Hematopoietic multipotent progenitor cell treated with erythropoietin and hydrocortisone succinate and interleukin-3 and kit ligand, for 8 days (in vitro differentiated cells): ENCODE measurements around the gene AFG1L.
A peak's percentile ranks its signal among the peaks of the same experiment; 100 is the strongest.
"Not testable (repeated sequence)": the region's sequence is repeated elsewhere in the genome, so short reads cannot be mapped to it uniquely, and the experiment has no call there.

ENCODE experiments used
- DNase-seq: peaks from one replicate; pipeline ENCODE4 v3.0.0-alpha.2; 2015

The AFG1L gene

DNA sequence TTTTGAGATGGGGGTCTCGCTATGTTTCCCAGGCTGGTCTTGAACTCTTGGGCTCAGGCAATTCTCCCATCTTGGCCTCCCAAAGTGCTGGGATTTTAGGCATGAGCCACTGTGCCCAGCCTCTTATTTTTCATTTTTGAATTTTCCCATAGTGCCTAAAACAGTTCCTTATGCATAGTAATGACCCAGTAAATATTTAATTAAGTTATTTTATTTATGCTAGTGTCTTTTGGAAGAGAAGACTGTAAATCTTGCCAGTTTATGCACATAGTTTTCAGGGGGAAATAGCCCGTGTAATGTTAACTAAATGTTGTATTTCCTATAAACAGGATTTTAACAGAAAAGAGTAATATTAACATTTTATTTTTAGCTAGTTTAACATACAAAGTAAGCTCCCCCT, 60.3 kb downstream of the AFG1L start:
- no peak for DNase-seq

DNA sequence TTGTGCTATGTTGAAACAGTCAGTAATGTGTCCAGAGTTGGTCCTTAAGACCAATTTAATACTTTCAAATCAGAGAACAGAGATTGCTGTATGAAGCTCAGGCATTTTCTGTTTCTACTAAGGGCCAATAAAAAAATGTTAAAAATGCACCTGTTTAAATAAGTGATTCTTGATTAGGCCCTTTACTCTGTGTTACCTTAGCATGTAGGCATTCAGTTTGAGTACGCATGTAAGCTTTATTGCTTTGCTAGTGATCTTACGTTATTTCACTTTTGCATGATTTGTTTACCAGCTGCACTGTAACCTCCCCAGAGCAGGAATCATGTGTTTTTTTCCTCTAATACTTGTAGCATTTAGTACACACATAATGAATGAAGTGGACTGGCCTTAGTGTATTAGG, 61.0 kb downstream of the AFG1L start:
- DNase-seq: no peak

DNA sequence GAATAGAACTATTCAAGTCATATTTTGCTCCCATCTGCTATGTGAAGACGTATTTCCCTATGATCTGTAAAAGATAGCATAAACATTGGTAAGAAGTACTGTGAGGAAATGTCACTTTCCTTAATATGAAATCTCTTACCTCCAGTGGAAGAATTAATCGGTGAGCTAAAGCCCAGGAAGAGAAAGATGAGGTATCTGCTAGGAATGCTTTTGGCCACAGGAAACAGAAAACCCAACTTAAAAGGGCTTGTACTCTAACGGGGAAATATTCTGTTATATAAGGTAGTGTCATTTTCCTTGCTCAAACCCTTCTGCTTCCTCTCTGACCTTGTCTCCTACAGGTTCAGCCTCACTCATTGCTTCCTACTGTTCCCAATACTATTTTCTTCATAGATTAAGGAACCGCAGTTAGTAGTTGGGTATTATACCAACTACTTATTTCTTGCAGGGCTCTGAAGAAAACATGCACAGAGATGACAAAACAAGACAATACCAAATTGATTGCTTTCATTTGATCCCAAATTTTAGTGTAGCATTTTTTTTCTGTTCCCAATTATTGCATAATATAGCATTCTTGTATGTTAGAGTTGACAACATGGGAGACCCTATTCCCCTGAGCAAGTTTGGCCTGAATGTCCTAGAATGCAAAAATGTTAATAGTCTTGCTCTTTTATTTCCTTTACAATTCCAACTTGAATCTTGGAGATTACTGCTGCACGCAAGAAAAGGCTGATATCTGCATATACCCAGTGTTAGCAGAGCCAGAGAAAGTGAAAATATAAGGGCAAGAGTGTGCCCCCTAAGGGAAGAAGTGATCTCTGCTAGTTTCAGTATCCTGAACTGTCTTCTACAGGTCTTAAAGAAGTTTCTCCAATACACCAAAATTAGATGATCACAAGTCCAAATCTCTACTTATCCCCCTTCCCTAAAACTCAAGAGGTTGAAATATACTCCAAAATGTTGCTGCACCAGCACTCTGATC, 65.3 kb downstream of the AFG1L start:
- DNase-seq: peak; percentile 84

DNA sequence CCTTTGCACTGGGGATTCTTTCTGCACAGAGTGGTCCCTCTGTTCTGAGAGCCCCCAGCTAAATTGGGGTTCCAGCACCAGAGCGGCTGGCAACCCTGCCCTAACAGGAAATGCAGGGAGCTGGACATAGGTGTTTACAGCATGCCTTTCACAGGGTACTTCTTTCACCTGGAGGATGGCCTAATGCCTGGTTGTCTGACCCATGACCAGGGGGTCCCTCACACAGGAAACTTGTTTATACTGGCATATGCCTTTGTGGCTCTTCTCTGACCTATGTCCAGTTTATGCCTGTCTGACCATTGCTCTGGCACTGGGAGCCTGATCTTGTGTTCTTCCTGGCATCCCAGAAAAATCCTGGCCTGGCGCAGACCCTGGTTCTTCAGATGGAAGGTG, 66.1 kb downstream of the AFG1L start:
- DNase-seq: no peak

DNA sequence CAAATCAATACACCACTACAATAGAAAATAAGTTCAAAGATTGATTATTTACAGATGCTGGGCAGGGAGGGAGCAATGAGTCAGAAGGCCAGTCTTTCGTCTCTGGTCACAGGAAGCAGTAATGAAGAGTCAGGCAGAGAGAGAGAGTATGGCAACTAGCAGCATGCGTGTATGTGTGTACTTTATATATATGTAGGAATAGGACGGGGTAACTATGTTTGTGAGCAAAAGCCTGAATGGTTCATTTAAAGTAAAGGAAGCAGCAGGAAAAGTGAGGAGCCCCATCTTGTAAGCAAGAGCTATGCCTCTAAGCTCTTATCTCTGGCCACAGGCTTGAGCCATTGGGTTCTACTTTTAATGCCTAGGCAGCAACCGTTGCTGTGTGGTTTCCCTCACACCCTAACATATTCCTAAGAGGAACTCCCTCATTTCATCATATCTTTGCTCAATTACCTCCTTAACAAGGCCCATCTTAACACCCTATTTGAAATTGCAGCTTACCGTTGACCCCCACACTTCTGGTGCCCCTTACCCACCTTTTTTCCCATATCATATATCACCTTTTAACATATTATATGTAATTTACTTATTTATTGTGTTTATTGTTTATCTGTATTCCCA, 66.6 kb downstream of the AFG1L start:
- DNase-seq: peak; percentile 98

DNA sequence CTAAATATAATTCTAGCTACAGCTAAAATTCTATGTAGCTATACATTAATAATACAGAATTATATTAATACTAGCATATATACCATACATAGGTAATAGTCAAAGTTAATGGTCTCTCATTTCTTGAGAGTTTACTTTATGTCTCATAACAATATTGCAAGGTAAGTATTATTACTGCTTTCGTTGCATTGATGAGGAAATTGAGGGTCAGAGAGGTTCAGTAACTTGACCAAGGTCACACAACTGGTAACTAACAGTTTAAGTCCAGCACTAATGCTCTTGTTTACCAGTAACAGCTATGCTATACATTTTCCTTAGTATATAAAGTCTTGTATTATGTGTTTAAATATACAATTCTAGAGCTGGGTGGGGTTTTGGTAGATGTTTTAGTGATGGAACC, 67.6 kb downstream of the AFG1L start:
- peak; percentile 16 for DNase-seq

DNA sequence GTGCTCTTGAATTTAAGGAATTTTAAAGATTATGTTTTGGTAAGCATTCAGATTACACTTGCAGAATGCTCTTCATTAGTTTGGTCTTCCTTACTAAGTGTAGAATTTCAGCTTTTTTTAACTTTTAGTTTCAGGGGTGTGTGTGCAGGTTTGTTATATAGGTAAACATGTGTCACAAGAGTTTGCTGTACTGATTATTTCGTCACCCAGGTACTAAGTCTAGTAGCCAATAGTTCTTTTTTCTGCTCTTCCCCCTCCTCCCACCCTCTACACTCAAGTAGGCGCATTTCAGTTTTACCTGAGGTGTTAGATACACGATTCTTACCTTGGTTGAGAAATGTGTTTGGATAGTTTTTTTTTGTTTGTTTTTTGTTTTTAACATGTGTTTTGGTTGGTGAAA, 68.3 kb downstream of the AFG1L start:
- no peak for DNase-seq

DNA sequence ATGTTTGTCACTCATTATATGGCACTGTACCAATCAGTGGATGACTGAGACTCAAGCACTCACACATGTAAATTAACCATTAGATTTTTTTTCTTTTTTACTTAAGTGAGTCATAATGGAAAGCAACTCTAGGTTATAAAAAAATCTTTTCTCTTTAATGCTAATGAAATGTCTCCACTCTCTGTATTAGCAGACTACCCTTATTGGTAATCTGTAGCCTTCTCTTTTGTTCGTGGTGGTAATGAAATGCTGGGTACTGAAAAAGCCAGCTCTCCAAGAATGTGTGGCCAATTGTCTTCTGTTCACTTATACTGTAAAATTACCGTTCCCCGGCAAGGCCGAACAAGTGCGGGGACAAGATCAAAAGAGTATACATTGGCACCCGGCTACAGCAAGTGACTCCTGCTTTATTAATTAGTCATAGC, 69.0 kb downstream of the AFG1L start:
- peak; percentile 33 for DNase-seq

DNA sequence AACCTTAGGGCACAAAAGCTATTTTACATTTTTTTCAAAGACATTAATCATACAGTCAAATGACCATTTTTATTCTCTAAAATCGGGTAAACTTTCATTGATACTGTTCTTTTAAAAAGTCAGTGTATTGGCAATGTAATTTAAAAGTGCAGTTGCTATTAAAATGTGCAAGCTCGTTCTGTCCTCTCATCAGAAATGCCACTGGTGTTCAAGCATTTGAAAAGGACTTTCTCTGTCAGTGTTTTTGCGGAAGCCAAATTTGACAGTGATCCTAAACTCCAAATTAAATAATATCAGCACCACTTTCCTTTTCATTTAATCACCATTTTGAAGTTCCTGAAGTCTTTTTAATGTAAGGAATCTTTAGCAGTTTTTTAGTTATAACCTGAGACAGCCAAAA, 69.6 kb downstream of the AFG1L start:
- DNase-seq: peak; percentile 22

DNA sequence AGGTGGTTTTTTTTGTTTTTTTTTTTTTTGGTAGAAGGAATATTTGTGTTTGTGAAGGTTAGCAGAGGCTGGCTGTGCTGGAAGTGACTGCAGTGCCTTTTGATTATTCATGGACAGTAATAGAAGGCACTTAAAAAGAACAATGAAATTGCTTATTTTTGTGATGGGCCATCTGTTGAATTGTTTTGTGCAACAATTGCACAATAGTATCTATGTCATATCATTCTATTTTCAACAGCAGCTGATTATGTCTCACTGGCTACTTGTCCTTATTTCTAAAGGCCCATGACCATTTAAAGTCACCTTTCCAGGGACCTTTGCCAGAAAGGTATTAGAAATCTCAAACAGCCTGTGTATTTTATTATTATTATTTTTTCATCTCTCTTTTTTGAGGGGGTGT, 70.6 kb downstream of the AFG1L start:
- peak; percentile 62 for DNase-seq

DNA sequence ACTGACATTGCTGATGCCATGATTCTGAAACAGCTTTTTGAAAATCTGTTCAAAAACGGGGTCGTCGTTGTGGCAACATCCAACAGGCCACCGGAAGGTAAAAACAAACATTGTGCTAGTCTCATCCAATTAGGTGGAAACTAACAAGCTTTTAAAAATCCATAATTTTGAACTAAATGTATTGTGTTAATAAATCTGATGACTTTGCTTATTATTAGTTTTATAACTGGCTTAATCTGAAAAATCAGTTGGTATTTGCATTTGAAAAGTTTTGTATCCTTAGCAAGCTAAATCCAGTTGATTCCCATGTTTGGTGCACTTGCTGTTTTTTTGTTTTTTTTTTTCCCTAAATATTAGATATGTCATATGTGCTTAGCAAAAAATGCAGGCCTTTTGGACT, 71.4 kb downstream of the AFG1L start:
- no peak for DNase-seq

DNA sequence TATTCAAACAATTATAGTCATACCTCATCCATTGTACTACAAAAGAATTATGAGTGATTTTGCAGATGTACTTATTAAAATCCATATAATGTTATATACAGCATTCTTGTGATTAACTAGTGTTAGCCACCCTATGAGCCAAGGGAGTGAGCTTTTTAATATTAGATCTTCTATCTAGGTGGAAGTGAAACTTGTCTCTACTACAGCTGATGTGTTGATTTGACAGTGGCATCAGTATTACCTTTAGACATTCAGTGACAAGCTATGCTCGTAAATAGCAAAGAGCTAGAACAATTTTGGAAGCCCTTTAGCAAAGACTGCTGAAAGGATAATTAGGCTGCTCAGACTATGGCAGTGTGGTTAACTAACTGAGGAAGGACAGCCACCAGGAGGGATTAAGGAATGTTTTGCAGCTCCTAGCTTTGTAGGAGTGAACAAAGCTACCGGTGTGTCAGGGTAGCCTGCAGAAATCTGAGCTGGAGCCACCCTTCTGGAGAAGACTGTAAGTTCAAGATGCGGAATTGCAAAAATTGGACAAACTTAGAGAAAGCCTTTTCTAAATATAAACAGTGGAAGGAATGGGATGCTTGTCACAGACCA, 73.7 kb downstream of the AFG1L start:
- DNase-seq: no peak

DNA sequence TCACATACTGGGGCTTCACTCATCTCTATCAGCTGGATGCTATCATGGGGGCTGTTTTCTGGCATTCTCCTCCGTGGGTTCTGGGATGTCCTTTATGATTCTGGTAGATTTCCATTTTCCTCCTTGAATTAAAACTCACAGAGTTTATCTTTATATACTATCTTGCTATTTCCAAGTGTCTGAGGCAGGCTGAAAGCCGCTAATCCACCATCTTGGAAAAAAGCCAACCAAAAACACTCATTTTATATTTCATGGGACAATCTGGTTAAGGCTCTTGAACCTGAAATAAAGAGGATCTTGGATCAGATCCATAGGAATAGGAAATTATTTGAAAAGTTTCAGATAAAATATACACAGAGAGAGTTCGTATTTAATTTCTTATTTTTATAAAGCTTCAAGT, 86.0 kb downstream of the AFG1L start:
- no peak for DNase-seq

DNA sequence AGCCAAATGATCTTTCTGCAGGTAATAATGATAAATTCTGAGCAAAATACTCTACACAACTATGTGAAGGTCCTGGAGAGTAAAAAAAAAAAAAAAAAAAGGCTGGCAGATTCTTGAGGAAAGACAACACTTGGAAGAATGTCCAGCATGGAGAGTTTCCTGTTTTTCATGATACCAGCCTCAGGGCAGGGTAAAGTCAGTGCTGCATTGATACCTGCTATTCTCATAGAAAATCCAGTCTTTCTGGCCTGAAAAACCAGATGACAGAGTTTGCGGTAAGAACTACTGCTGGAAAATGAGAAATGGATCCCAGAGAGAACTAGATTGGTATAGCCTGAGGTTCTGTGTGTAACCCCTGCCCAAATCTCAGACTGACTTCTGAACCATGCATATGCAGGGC, 89.1 kb downstream of the AFG1L start:
- DNase-seq: no peak

DNA sequence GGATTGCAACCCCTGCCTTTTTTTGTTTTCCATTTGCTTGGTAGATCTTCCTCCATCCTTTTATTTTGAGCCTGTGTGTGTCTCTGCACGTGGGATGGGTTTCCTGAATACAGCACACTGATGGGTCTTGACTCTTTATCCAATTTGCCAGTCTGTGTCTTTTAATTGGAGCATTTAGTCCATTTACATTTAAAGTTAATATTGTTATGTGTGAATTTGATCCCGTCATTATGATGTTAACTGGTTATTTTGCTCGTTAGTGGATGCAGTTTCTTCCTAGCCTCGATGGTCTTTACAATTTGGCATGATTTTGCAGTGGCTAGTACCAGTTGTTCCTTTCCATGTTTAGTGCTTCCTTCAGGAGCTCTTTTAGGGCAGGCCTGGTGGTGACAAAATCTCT, 94.3 kb downstream of the AFG1L start:
- DNase-seq: not testable (repeated sequence)

DNA sequence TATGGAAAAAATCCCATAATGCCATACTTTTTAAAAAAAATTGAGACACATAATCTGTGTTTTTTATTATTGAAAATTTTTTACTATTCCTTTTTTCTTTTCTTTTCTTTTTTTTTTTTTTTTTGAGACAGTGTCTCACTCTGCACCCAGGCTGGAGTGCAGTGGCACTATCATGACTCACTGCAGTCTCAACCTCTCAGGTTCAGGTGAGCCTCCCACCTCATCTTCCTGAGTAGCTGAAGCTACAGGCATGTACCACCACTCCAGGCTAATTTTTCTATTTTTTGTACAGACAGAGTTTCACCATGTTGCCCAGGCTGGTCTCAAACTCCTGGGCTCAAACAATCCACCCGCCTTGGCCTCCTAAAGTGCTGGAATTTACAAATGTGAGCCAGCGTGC, 100.4 kb downstream of the AFG1L start:
- no peak for DNase-seq

DNA sequence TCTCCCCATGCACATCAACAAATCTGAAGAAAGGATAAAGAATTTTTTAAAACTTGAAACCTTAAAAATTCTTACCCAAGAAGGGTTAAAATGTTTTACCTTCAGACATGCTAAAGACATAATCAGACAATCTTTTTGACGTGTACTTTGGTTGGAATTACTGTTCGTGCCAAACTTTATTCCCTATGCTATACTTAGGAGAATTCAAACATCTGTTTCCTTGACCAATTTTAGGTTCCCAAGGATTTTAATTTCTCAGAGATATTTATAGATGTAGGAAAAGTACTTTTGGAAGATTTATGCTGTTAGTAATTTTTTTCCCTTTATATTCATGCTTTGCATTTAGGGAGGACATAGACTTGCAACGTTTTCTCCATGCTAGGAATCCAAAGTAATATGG, 108.4 kb downstream of the AFG1L start:
- no peak for DNase-seq

DNA sequence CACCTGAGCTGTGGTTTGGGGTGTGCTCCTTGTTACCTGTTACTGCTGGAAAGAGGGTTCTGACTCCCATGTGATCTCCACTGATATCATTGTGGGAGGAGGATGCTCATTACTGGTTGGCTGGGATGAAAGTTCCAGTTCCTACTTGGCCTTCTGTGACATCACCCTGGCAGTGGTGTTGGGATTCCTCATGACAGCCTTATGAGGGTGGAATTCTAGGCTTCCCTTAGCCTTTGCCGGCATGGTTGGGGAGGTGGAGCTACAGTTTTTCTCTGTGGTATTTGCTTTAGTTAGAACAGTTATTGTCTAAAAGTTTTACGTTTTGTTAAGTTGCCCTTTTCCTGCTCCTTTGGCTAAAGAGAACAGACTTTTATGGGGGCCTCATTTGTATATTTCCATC, 112.1 kb downstream of the AFG1L start:
- no peak for DNase-seq

DNA sequence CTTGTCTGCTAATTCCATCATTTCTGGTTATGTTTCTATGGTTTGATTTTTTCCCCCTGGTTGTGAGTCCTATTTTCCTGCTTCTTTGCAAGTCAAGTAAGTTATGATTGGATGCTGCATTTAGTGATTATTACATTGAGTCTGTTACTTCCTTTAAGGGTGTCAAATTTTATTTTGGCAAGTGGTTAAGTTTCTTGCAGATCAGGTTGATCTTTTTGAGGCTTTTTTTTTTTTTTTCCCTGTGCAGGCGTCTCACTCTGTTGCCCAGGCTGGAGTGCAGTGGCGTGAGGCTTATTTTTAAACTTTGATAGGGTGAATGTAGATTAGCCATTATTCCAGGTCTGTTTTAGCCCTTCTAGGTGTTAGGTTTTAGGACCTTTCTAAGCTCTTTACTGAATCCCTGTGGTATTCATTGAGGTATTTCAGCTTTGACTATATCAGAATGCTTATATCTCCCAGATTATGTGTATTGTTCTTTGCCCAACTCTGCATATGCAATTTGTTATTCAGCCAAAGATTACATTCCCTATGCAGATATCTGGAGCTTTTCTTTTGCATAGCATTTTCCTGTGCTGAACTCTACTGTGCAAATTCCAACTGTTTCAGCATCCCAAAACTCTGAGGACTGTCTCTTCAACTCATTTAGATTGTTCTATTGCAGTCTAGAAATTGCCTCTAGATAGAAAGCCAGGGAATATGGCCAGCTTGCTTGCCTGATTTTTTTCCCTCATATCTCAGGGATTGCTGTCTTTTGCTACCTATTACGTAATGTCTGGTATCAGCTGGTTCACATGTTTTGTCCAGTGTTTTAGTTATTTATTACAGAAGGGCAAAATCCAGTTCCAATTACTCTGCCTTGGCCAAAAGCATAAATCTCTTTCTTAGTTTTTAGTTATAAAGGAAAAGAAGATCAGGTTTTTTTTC, 113.3 kb downstream of the AFG1L start:
- DNase-seq: no peak

DNA sequence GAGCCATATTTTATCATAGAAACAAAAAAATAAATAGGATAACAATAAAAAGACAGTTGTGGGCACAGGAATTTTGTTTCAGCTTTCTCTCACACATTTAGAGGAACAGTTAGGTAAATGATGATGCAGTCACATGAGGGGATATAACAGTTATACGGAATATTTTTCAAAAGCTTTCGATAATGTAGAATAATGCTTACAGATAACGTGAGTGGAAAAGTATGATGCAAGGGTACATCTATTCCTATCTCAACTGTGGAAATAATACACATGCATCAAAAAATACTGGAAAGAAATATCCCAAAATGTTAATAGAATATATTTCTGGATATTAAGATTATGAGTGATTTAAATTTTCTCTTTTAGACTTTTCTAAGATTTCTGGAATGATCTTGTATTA, 114.0 kb downstream of the AFG1L start:
- DNase-seq: no peak

DNA sequence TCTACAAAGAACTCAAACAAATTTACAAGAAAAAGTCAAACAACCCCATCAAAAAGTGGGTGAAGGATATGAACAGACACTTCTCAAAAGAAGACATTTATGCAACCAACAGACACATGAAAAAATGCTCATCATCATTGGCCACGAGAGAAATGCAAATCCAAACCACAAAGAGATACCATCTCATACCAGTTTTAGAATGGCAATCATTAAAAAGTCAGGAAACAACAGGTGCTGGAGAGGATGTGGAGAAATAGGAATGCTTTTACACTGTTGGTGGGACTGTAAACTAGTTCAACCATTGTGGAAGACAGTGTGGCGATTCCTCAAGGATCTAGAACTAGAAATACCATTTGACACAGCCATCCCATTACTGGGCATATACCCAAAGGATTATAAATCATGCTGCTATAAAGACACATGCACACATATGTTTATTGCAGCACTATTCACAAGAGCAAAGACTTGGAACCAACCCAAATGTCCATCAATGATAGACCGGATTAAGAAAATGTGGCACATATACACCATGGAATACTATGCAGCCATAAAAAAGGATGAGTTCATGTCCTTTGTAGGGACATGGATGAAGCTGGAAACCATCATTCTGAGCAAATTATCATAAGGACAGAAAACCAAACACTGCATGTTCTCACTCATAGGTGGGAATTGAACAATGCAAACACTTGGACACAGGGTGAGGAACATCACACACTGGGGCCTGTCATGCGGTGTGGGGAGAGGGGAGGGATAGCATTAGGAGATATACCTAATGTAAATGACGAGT, 121.4 kb downstream of the AFG1L start:
- not testable (repeated sequence) for DNase-seq

DNA sequence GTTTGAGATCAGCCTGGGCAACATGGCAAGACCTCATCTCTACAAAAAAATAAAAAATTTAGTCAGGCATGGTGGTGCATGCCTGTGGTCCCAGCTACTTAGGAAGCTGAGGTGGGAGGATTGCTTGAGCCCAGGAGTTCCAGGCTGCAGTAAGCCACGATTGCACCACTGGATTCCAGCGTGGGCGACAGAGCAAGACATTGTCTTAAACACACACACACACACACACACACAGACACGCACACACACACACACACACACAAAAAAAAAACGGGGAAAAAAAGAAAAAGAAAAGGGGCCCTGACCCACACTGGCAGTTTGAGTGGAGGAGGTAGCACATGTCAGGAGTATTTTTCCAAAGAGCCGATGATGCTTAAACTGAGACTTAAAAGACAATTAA, 122.2 kb downstream of the AFG1L start:
- no peak for DNase-seq
